Neural crest cell (in vitro differentiated cells): ENCODE data around the gene LRRC3C. TPM values are rescaled to one million over a fixed set of nuclear protein-coding genes. Genes with fewer than 3 reads are reported as not detected.
A peak's percentile ranks its signal among the peaks of the same experiment; 100 is the strongest.

Experiments used
- DNase-seq: peaks from one replicate; pipeline ENCODE4 v3.0.0; 2021; ENCODE audit warnings: low read depth, mixed read lengths, low spot score
- H3K27ac Mint-ChIP-seq: one replicate; pipeline ENCODE4 v1.8.0; 2021; ENCODE audit warnings: mild to moderate bottlenecking, mixed read lengths; ENCODE audit not compliant: unreplicated experiment
- H3K27me3 Mint-ChIP-seq: 2 replicates; pipeline ENCODE4 v1.8.0; 2021; ENCODE audit warnings: low read depth, mild to moderate bottlenecking, mixed read lengths
- H3K36me3 Mint-ChIP-seq: 2 replicates; pipeline ENCODE4 v1.8.0; 2021; ENCODE audit warnings: low read depth, mild to moderate bottlenecking, mixed read lengths
- H3K4me1 Mint-ChIP-seq: 2 replicates; pipeline ENCODE4 v1.8.0; 2021; ENCODE audit warnings: mixed read lengths
- H3K4me3 Mint-ChIP-seq: one replicate; pipeline ENCODE4 v1.8.0; 2021; ENCODE audit warnings: mild to moderate bottlenecking, mixed read lengths
- H3K9me3 Mint-ChIP-seq: 2 replicates; pipeline ENCODE4 v1.8.0; 2021; ENCODE audit warnings: mixed read lengths
- total RNA-seq: library from RNA; stranded (reverse); gene quantifications from 2 replicates; pipeline ENCODE4 v1.2.1, GENCODE V29; 2021
- TF ChIP-seq, protein P1 (sequence below): fragments of 200-600 bp; sonication (generic); conservative IDR thresholded peaks from 2 replicates; pipeline ENCODE4 v1.5.0; 2021; ENCODE audit warnings: antibody characterized with exemption, mild to moderate bottlenecking

The LRRC3C gene
- total RNA-seq, 1 donor from 2014 or later: not detected

DNA sequence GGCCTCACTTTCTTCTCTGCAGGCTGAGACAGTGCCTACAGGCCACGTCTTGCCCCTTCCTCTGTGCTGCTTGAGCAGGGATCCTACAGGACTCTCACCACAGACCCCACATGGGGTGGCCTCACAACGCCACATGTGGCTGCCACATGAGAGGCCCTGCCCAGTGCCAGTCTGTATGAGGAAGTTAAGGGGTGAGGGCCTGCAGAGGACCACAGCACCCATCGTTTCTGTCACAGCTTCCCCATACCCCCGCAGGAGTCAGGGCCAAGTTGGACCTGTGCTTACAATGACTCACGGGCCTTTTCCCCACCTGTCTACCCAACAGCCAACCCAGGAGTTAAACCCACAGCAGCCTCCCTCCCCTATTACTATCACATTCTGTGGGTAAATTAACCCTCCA lies 6.2 kb upstream of the LRRC3C start:
- Mint-ChIP-seq H3K4me1 (peaks cover 19% of the 10 kb centered on the region), H3K36me3 (peaks cover 8% of the 10 kb centered on the region), H3K9me3 (no peaks in the 10 kb centered on the region), H3K4me3 (no peak overlapping the region), H3K27me3 (no peaks in the 10 kb centered on the region), H3K27ac (peak overlapping the region; percentile 50)
- no peak for DNase-seq
- TF ChIP-seq, protein P1, sequence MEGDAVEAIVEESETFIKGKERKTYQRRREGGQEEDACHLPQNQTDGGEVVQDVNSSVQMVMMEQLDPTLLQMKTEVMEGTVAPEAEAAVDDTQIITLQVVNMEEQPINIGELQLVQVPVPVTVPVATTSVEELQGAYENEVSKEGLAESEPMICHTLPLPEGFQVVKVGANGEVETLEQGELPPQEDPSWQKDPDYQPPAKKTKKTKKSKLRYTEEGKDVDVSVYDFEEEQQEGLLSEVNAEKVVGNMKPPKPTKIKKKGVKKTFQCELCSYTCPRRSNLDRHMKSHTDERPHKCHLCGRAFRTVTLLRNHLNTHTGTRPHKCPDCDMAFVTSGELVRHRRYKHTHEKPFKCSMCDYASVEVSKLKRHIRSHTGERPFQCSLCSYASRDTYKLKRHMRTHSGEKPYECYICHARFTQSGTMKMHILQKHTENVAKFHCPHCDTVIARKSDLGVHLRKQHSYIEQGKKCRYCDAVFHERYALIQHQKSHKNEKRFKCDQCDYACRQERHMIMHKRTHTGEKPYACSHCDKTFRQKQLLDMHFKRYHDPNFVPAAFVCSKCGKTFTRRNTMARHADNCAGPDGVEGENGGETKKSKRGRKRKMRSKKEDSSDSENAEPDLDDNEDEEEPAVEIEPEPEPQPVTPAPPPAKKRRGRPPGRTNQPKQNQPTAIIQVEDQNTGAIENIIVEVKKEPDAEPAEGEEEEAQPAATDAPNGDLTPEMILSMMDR: no peak

DNA sequence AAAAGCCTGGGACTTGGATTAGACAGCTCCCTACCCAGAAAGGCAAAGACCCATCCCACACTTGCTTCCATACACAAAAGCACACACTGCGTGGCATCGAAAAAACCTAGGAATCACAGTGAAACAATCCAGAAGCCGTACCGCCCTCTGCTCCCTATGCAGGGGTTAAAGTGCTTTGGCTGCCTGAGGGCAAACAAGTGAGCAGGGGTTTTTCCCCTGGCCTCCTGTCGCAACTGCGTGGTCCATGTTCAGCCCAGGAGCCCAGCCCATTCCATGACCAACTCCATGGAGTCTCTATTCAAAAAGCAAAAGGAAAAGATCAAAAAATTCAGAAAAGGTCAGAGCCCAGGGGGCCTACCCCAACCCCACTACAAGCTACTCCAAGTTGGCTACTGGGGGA lies 5.5 kb upstream of the LRRC3C start:
- Mint-ChIP-seq H3K4me1 (peaks cover 21% of the 10 kb centered on the region), H3K27me3 (no peaks in the 10 kb centered on the region), H3K4me3 (no peak overlapping the region), H3K36me3 (peaks cover 5% of the 10 kb centered on the region), H3K27ac (no peak overlapping the region), H3K9me3 (no peaks in the 10 kb centered on the region)
- TF ChIP-seq, protein P1: no peak
- DNase-seq: no peak

DNA sequence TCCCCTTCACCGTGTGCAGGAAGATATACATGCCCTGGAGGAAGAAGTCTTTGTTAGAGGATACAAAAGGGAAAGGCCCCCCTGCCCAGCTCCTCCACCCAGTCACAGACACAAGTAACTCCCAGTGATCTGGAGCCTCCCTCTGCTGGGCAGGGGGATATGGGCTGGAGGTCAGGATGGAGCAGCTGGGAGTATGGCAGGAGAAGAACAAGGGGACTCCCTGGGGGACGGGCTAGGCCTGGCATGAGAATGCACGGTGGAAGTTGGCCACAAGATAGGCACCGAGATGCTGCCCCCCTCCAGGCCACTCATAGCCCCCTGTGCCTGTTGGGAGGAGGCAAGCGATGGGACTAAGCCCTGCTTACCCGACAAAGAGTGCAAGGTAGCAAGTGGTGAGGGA lies 4.3 kb upstream of the LRRC3C start:
- peaks cover 4% of the 10 kb centered on the region for H3K36me3 Mint-ChIP-seq
- TF ChIP-seq, protein P1: no peak
- peaks cover 30% of the 10 kb centered on the region for H3K4me1 Mint-ChIP-seq
- H3K9me3 Mint-ChIP-seq: no peaks in the 10 kb centered on the region
- H3K27me3 Mint-ChIP-seq: no peaks in the 10 kb centered on the region
- H3K27ac Mint-ChIP-seq: peak overlapping the region; percentile 19
- DNase-seq: no peak
- H3K4me3 Mint-ChIP-seq: peak overlapping the region; percentile 27

DNA sequence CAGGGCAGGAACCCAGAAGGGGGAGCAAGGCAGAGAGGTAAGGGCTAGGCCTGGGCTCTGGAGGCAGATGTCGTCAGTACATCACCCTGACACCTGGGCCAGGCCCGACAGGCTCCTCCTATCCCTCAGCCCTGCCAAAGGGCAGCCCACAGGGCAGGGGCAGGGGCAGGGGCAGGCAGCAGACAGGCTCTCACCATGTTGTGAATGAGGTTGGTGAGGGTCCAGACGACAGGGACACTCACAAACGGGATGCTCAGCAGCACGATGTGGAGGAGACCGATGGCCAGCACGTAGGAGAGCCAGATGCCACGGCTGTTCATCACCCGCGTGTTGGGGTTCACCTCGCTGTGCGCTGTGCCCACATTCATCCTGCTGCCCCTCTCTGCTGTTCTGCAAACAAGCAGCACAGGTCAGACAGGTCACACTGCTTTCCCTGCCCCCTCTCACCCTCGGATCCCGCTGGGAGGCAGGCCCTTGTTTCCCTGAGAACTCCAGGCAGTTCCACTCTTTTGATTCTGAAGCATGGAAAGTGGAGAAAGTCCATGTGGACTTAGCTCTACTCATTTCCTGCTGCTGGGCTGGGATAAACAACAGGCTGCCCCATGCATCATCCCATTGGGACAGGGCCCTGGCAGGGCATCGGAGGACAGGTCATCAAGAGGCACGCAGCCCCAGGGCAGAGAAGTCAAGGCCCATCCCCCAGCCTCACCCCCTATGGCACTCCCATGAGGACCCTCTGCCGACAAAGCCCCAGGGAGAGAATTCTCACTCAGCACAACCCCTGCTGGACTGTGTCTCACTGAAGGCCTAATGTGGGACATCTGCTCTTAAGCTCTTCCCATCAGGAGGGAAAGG lies 3.5 kb upstream of the LRRC3C start:
- Mint-ChIP-seq H3K27me3 (no peaks in the 10 kb centered on the region), H3K4me3 (peak overlapping the region; percentile 94), H3K4me1 (peaks cover 33% of the 10 kb centered on the region), H3K36me3 (peaks cover 2% of the 10 kb centered on the region), H3K9me3 (no peaks in the 10 kb centered on the region), H3K27ac (peak overlapping the region; percentile 81)
- peak; percentile 32 for DNase-seq
- TF ChIP-seq, protein P1: peak; percentile 37

DNA sequence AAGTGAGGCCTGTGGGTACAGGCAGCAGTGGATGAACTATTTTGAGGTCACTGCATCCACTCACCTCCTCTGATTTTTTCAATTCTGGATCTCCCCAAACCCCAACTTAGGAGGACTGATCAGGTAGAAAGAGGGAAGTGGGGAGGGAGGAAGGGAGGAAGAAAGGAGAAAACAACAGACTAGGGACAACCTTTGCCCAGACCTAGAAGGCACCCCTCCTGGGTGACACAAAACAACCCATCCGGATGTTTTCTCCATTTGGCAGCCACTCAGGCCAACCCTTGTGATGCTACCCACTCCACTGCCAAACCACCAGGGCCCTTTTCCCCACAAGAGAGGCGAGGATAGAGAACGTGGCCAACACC lies 2.9 kb upstream of the LRRC3C start:
- TF ChIP-seq, protein P1: no peak
- peaks cover 36% of the 10 kb centered on the region for H3K4me1 Mint-ChIP-seq
- no peaks in the 10 kb centered on the region for H3K27me3 Mint-ChIP-seq
- H3K9me3 Mint-ChIP-seq: no peaks in the 10 kb centered on the region
- H3K27ac Mint-ChIP-seq: peak overlapping the region; percentile 69
- DNase-seq: no peak
- H3K4me3 Mint-ChIP-seq: peak overlapping the region; percentile 94
- H3K36me3 Mint-ChIP-seq: peaks cover 2% of the 10 kb centered on the region
